ENCODE measurements around the gene ST7.

DNA sequence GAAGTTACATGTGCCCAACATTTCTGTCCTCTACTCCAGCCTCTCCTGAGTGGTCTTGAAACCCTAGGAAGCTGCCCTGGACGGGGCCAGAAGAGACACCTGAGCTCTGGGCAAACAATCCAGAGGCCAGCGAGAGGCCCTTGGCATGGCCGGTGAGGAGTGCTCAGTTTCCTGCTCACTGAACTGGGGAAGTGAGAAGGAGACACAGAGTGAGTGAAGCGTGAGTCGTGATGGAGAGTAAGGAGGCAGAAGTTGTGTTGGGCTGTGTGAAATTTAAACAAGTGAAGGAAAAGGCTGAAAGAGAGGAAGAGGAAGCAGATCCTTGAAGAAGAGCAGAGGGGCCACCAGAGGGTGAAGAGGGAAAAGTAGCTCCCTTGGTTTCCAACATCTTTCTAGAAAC, 296.4 kb downstream of the ST7 start:
- TF ChIP-seq OSR1 (CRISPR knock-in tag; IDR thresholded peaks at IDR 0.05): no peak
- TF ChIP-seq ZFP3 (CRISPR knock-in tag; IDR thresholded peaks at IDR 0.05): no peak
- TF ChIP-seq, protein P1, sequence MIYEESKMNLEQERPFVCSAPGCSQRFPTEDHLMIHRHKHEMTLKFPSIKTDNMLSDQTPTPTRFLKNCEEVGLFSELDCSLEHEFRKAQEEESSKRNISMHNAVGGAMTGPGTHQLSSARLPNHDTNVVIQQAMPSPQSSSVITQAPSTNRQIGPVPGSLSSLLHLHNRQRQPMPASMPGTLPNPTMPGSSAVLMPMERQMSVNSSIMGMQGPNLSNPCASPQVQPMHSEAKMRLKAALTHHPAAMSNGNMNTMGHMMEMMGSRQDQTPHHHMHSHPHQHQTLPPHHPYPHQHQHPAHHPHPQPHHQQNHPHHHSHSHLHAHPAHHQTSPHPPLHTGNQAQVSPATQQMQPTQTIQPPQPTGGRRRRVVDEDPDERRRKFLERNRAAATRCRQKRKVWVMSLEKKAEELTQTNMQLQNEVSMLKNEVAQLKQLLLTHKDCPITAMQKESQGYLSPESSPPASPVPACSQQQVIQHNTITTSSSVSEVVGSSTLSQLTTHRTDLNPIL (CRISPR knock-in tag; IDR thresholded peaks at IDR 0.05; ENCODE audit: low read depth): no peak
- TF ChIP-seq ZNF565 (CRISPR knock-in tag; conservative IDR thresholded peaks at IDR 0.05; ENCODE audit: low read depth): no peak
- no peak for TF ChIP-seq ESRRG (CRISPR knock-in tag; IDR thresholded peaks at IDR 0.05)
- TF ChIP-seq CSDC2 (CRISPR knock-in tag; IDR thresholded peaks at IDR 0.05): no peak
- no peak for TF ChIP-seq RARB (CRISPR knock-in tag; IDR thresholded peaks at IDR 0.05)
- TF ChIP-seq GLIS3 (CRISPR knock-in tag; IDR thresholded peaks at IDR 0.05): no peak
- TF ChIP-seq ZNF8 (CRISPR knock-in tag; IDR thresholded peaks at IDR 0.05): no peak

Measured in SK-N-SH treated with all-trans-retinoic acid at 6 μM for 48 hours (cell line).